VCaP (cell line): ENCODE measurements around the gene MAP2K3.

Source experiments
- H3K27ac ChIP-seq: fragments of 450-650 bp; 2 replicates; pipeline ENCODE4 v1.5.1; 2017
- TF ChIP-seq, protein P1 (sequence below): fragments of 450-650 bp; conservative IDR thresholded peaks from 2 replicates; pipeline ENCODE4 v1.5.1; 2017; ENCODE audit warnings: mild to moderate bottlenecking, moderate library complexity

Gene MAP2K3

DNA sequence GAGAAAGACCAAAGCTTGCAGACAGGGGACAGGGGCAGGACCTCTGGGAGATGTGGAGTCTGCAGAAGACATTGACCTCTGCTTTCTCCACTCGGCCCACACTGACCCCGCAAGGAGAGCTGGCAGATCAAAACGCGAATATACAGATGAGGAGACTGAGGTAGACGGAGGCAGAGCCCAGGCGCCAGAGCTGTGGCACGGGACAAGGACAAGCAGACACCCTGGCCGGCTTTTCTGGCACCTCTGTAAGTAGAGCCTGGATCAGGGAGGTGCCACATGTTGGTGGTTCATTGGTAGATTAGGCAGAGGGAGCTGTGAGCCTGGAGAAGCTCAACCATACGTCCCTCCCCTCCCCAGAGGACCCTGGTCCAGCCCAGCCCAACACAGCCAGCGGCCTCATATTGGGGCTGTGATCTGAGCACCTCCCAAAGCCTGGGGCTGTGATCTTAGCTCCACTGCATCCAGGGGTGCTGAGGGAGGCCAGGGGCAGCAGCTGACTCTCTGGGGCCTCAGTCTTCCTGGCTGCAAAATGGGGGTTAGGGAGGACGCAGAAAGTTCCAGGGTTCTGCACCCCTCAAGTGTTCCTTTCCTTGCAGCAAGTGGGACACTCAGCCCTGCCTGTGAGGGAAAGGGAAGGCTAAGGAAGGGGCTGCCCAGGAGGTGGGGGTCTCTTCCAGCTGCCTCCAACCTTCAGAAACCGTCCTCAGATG lies 35.3 kb upstream of the MAP2K3 start:
- TF ChIP-seq, protein P1, sequence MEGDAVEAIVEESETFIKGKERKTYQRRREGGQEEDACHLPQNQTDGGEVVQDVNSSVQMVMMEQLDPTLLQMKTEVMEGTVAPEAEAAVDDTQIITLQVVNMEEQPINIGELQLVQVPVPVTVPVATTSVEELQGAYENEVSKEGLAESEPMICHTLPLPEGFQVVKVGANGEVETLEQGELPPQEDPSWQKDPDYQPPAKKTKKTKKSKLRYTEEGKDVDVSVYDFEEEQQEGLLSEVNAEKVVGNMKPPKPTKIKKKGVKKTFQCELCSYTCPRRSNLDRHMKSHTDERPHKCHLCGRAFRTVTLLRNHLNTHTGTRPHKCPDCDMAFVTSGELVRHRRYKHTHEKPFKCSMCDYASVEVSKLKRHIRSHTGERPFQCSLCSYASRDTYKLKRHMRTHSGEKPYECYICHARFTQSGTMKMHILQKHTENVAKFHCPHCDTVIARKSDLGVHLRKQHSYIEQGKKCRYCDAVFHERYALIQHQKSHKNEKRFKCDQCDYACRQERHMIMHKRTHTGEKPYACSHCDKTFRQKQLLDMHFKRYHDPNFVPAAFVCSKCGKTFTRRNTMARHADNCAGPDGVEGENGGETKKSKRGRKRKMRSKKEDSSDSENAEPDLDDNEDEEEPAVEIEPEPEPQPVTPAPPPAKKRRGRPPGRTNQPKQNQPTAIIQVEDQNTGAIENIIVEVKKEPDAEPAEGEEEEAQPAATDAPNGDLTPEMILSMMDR: no peak
- H3K27ac ChIP-seq: no peak overlapping the region

DNA sequence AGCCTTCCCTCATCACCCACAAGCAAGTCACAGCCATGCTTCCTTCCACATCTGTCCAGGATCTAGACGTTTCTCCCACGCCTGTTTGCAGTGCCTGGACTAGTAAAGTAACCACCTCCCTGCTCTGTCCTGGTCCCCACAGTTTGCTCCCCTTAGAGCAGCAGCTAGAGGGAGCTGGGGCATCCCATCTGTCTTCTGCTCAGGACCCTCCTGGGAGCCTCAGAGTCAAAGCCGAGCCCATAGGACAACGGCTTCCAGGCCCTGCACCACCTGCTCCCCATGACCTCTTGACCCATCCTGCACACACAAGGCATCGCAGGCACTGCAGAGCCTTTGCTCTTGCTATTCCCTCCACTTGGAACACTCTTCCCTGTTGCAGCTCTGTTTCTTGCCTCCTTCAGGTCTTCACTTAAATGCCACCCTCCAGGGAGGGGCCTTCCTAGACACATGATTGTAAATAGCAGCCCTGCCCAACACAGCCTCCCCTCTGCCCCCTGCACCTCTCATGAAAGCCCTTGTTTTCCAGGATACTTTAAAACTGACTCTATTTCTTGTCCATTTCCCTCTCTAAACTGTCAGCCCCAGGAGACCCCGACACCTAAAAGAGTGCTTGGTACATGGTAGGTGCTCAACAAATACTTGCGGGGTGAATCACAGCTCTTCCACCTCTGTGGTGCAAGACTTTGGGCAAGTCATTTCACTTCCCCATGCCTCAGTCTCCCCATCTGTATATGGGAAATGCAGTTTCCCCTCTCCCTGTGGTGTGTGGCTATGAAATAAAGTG lies 34.4 kb upstream of the MAP2K3 start:
- TF ChIP-seq, protein P1: no peak
- no peak overlapping the region for H3K27ac ChIP-seq

DNA sequence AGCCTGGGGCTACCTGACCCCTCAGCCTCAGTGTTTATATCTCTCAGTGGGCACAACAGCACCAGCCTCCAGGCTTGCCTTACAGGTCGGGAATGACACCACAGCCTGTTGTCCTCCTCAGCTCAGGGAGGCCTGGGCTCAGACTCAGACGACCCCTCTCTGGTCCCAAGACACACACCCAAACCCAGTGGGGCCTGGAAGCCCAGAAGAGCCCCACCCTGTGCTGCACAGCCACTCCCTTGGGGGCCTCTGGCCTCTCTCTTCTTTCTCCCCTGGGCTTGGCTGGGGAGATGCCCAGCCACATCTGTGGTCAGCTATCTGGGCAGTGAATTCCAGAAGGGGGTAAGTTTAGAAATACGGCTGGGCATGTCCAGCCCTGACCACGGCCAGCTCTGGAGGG lies 33.7 kb upstream of the MAP2K3 start:
- no peak overlapping the region for H3K27ac ChIP-seq
- TF ChIP-seq, protein P1: no peak

DNA sequence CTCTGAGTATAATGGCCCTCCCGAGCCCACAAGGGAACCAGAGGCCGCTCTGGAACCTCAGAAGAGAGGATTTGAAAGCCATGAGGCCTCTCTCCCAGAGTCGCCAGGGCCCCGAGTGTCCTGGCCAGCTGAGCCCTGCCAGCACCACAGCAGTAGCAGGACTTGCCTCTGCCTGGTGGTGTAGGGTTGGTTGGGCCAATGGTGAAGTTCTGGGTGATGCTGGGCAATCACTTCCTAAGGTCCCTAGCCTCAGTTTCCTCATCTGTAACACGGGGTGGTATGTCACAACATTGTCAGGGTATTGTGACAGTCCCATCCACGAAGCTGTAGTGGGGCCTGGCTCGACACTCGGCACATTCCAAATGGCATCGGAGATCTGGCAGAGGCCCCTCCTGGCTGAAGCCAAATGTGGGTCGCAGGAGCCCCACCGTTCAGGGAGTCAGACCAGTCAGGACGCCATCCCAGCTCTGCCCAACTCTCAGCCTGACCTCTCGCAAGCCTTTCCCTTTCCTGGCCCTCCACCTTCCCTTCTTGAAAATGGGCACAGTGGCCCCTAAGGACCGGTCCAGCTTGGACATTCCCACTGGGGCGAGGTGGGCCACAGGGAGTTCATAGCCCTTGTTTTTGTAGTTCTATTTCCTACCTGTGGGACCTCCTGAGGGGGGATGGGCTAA lies 33.0 kb upstream of the MAP2K3 start:
- TF ChIP-seq, protein P1: no peak
- no peak overlapping the region for H3K27ac ChIP-seq

DNA sequence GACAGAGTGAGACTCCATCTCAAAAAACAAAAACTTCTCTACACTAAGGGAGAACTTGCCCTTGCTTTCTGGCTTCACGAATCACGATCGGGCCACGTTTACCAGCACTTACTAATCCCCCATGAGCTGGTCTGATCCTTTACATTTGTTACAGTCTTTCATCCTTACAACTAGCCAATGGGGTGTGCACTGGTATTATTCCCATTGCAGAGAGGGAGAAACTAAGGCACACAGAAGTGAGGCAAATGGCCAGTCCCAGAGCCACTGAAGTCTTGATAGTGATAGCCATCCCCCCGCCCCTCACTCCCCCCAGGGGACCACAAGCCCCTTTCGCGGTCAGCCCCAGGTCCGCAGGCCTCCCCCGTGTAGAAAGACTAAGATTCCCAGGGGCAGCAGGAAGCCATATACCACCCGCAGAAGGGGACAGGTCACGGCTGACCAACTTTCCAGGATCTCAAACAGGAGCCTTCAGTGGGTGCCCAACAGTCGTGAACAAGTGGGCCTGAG lies 32.2 kb upstream of the MAP2K3 start:
- TF ChIP-seq, protein P1: no peak
- peak overlapping the region; percentile 49; the same call in 1 of the 2 replicates for H3K27ac ChIP-seq

DNA sequence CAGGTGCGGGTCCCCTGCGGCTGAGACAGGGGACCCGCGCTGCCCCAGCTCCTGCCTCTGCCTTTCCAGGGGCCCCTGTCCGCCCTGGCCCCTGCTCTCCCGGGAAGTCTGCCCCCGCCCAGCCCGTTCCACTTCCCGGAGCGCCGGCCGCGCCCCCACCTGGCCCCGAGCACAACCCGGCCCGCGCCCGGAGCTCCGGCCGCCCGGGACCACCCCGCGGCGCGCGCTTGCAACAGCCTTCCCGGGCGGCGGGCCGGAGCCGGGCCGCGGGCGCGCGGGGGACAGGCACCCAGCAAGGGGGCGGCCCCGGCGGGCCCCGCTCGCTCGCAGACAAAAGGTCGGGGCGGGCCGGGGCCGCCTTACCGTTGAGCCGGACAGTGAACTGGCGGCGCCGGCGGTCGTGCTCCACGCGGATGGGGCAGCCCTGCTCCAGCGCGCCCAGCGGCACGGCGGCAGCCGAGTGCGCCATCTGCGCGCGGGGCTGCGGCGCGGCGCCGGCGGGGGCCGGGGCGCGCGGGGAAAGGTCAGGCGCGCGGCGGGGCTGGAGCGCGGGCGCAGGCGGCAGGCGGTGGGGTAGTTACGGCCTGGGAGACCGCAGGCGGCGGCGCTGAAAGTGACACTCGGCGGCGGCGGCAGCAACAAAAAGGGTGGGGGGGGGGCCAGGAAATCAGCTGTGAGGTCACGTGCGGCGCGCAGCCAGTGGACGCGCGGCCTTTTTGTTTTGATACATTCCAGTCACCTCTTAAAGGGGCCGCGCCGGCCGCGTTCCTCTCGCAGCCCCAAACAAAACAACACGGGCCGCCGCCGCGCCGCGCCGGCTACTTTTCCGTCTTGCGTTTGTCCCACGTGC lies 31.5 kb upstream of the MAP2K3 start, which contains the start of gene NATD1:
Gene NATD1, minus strand, starts transcription at position 615 of the 850 bp plus-strand sequence. Its CDS starts 146 bp downstream, at position 469.
- H3K27ac ChIP-seq: peak within 1 kb of the TSS; percentile 49
- TF ChIP-seq, protein P1: no peak; the same call in 1 of the 2 replicates
